ENCODE data around the gene INAFM2. TPM values are rescaled to one million over a fixed set of nuclear protein-coding genes. Genes with fewer than 3 reads are reported as not detected.

Gene INAFM2
- total RNA-seq, 5 donors from 2014 or later (not counting 1 experiment from before 2014, with no cell fraction given) = 5.5 to 10.9 (median 6.4) TPM

DNA sequence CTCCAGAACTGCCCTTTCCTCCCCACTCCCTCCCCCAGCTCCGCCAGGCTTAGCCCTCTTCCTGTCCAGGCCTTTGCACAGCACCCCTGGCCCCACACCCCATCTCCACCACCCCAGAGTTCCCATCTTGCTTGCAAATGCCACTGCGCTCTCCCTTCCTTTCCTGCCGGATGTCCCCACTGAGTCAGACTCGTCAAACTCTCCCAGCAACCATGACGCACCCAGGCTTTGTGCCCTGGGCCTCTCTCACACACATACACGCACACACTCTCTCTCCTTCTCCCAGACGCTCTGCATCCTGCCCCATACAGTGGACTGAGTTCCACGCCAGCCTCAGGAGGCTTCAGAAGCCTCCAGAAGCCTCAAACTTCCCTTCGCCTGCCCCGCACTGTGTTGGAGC, 20.0 kb downstream of the INAFM2 start:
- no peak overlapping the region for H3K4me3 Mint-ChIP-seq
- DNase-seq = no peak
- Histone ChIP-seq H3K9me3 (no peaks in the 10 kb centered on the region), H3K27ac (ENCODE audit: low read length) (no peak overlapping the region), H3K4me1 (ENCODE audit: control insufficient read depth in 1 of 2, extremely low read depth in 1 of 2, insufficient read depth in 2 of 2, low read length in 2 of 2) (peaks cover 0 to 7% of the 10 kb centered on the region in 2 experiments), H3K4me3 (ENCODE audit: control insufficient read depth in 1 of 2, extremely low read depth in 1 of 2, low read length in 1 of 2) (no peak overlapping the region), H3K27me3 (replicated peaks in 1 of 2; ENCODE audit: control insufficient read depth in 2 of 2, extremely low read depth in 1 of 2, insufficient read depth in 2 of 2, low read length in 1 of 2) (peaks cover 0 to 25% of the 10 kb centered on the region in 2 experiments), H3K36me3 (ENCODE audit: control insufficient read depth in 2 of 2, extremely low read depth in 1 of 2, insufficient read depth in 1 of 2, low read length in 1 of 2) (no peaks in the 10 kb centered on the region)
- H3K9me3 Mint-ChIP-seq = no peaks in the 10 kb centered on the region
- ChIA-PET POLR2A (no interaction called here), CTCF (interaction anchor here (0.9 to 2.8 kb wide), 3 partner anchors 77 to 79 kb away, joined by 4 to 14 read pairs (median 5); no protein-coding TSS in a partner anchor)
- no peaks in the 10 kb centered on the region for H3K36me3 Mint-ChIP-seq
- peaks cover 0 to 7% (median under 1%) of the 10 kb centered on the region in 3 donors for H3K4me1 Mint-ChIP-seq
- ATAC-seq (replicated peaks in 1 of 4) = no peak
- H3K27ac Mint-ChIP-seq = no peak overlapping the region
- 88% methylated on average over 6 of the region's 10 CpGs for WGBS (ENCODE audit: insufficient coverage)
- H3K27me3 Mint-ChIP-seq = no peaks in the 10 kb centered on the region

- Mint-ChIP-seq H3K4me3 (no peak overlapping the region), H3K9me3 (no peaks in the 10 kb centered on the region), H3K27me3 (no peaks in the 10 kb centered on the region), H3K36me3 (no peaks in the 10 kb centered on the region), H3K27ac (no peak overlapping the region), H3K4me1 (peaks cover 0 to 6% (median 0%) of the 10 kb centered on the region in 3 donors)
- DNase-seq (no peak), ATAC-seq (replicated peaks in 1 of 4) (peak in 2 of 4 experiments; percentile 9 to 48)
- ChIA-PET CTCF (interaction anchor here (0.6 to 2.8 kb wide), 10 partner anchors 10 to 79 kb away, joined by 3 to 14 read pairs (median 4); partner anchors contain the start of genes ANKRD63 (in 1 of the 2), DISP2 (in 1 of the 2) and PLCB2 (in 1 of the 2)), POLR2A (no interaction called here)
- 31% methylated on average over 4 of the region's 6 CpGs for WGBS (ENCODE audit: insufficient coverage)
- Histone ChIP-seq H3K9me3 (no peaks in the 10 kb centered on the region), H3K36me3 (ENCODE audit: control insufficient read depth in 2 of 2, extremely low read depth in 1 of 2, insufficient read depth in 1 of 2, low read length in 1 of 2) (no peaks in the 10 kb centered on the region), H3K4me3 (ENCODE audit: control insufficient read depth in 1 of 2, extremely low read depth in 1 of 2, low read length in 1 of 2) (no peak overlapping the region), H3K27ac (ENCODE audit: low read length) (no peak overlapping the region), H3K4me1 (ENCODE audit: control insufficient read depth in 1 of 2, extremely low read depth in 1 of 2, insufficient read depth in 2 of 2, low read length in 2 of 2) (peaks cover 0 to 7% of the 10 kb centered on the region in 2 experiments), H3K27me3 (replicated peaks in 1 of 2; ENCODE audit: control insufficient read depth in 2 of 2, extremely low read depth in 1 of 2, insufficient read depth in 2 of 2, low read length in 1 of 2) (peaks cover 0 to 18% of the 10 kb centered on the region in 2 experiments)
Observed at GRCh38 chr15:40344217-40344616, 20.7 kb downstream of the INAFM2 start.

DNA sequence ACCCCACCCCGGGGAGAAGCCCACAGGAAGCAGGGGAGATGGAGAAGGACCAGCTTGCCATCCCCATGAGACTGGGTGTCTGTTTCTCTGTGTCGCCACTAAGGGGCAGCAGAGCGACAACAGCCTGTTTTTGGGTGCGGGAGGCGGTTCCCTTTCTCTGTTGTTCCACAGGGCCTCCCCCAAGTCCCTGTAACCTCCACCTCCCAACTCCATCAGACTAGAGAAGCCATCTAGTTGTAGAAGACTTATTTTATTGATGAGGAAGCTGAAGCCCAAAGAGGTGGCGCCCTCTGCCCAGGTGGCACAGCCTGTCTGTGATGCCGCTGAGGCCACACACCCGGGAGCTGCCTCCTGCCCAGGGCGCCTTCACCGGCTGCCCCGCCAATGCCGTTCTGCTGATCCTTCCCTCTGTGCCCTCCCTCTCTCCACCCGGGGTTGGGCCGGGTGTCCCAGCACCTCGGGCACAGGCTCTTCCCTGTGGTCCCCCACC, 21.2 kb downstream of the INAFM2 start:
- 45% methylated on average over 10 of the region's 15 CpGs for WGBS (ENCODE audit: insufficient coverage)
- peaks cover 0 to 6% (median 0%) of the 10 kb centered on the region in 3 donors for H3K4me1 Mint-ChIP-seq
- H3K4me3 Mint-ChIP-seq = no peak overlapping the region
- H3K27ac Mint-ChIP-seq = no peak overlapping the region
- Histone ChIP-seq H3K4me3 (ENCODE audit: control insufficient read depth in 1 of 2, extremely low read depth in 1 of 2, low read length in 1 of 2) (no peak overlapping the region), H3K27me3 (replicated peaks in 1 of 2; ENCODE audit: control insufficient read depth in 2 of 2, extremely low read depth in 1 of 2, insufficient read depth in 2 of 2, low read length in 1 of 2) (peaks cover 0 to 18% of the 10 kb centered on the region in 2 experiments), H3K4me1 (ENCODE audit: control insufficient read depth in 1 of 2, extremely low read depth in 1 of 2, insufficient read depth in 2 of 2, low read length in 2 of 2) (peaks cover 0 to 7% of the 10 kb centered on the region in 2 experiments), H3K9me3 (no peaks in the 10 kb centered on the region), H3K36me3 (ENCODE audit: control insufficient read depth in 2 of 2, extremely low read depth in 1 of 2, insufficient read depth in 1 of 2, low read length in 1 of 2) (no peaks in the 10 kb centered on the region), H3K27ac (ENCODE audit: low read length) (no peak overlapping the region)
- DNase-seq = peak; percentile 40 to 78 (median 61)
- no peaks in the 10 kb centered on the region for H3K9me3 Mint-ChIP-seq
- no peaks in the 10 kb centered on the region for H3K27me3 Mint-ChIP-seq
- ChIA-PET CTCF (interaction anchor here (0.6 to 2.8 kb wide), 10 partner anchors 10 to 78 kb away, joined by 3 to 14 read pairs (median 4); partner anchors contain the start of genes ANKRD63 (in 1 of the 2), DISP2 (in 1 of the 2) and PLCB2 (in 1 of the 2)), POLR2A (no interaction called here)
- H3K36me3 Mint-ChIP-seq = no peaks in the 10 kb centered on the region
- ATAC-seq (replicated peaks in 1 of 4) = peak; percentile 80 to 90 (median 85)

- no peaks in the 10 kb centered on the region for H3K27me3 Mint-ChIP-seq
- Histone ChIP-seq H3K27ac (ENCODE audit: low read length) (no peak overlapping the region), H3K36me3 (ENCODE audit: control insufficient read depth in 2 of 2, extremely low read depth in 1 of 2, insufficient read depth in 1 of 2, low read length in 1 of 2) (no peaks in the 10 kb centered on the region), H3K4me1 (ENCODE audit: control insufficient read depth in 1 of 2, extremely low read depth in 1 of 2, insufficient read depth in 2 of 2, low read length in 2 of 2) (peaks cover 0 to 7% of the 10 kb centered on the region in 2 experiments), H3K9me3 (no peaks in the 10 kb centered on the region), H3K4me3 (ENCODE audit: control insufficient read depth in 1 of 2, extremely low read depth in 1 of 2, low read length in 1 of 2) (no peak overlapping the region), H3K27me3 (replicated peaks in 1 of 2; ENCODE audit: control insufficient read depth in 2 of 2, extremely low read depth in 1 of 2, insufficient read depth in 2 of 2, low read length in 1 of 2) (peaks cover 0 to 18% of the 10 kb centered on the region in 2 experiments)
- DNase-seq (no peak), ATAC-seq (replicated peaks in 1 of 4) (no peak)
- ChIA-PET POLR2A (no interaction called here), CTCF (interaction anchor here (0.6 to 2.8 kb wide), 7 partner anchors 10 to 78 kb away, joined by 3 to 14 read pairs (median 4); no protein-coding TSS in a partner anchor)
- 82% methylated on average over 5 of the region's 10 CpGs for WGBS (ENCODE audit: insufficient coverage)
- H3K27ac Mint-ChIP-seq = no peak overlapping the region
- peaks cover 0 to 6% (median 0%) of the 10 kb centered on the region in 3 donors for H3K4me1 Mint-ChIP-seq
- no peaks in the 10 kb centered on the region for H3K9me3 Mint-ChIP-seq
- H3K4me3 Mint-ChIP-seq = no peak overlapping the region
- H3K36me3 Mint-ChIP-seq = no peaks in the 10 kb centered on the region
Observed at GRCh38 chr15:40345225-40345866, 21.9 kb downstream of the INAFM2 start.

- Mint-ChIP-seq H3K4me1 (peaks cover 0 to 6% (median 0%) of the 10 kb centered on the region in 3 donors), H3K27ac (no peak overlapping the region)
Observed at GRCh38 chr15:40345867-40346578, 22.5 kb downstream of the INAFM2 start.

More at GRCh38 chr15:40345867-40346578, 22.5 kb downstream of the INAFM2 start:
- no peak overlapping the region for H3K4me3 ChIP-seq (ENCODE audit: control insufficient read depth in 1 of 2, extremely low read depth in 1 of 2, low read length in 1 of 2)
- DNase-seq (no peak), ATAC-seq (replicated peaks in 1 of 4) (no peak)
- no peaks in the 10 kb centered on the region for H3K27me3 Mint-ChIP-seq
- H3K27ac ChIP-seq (ENCODE audit: low read length) = no peak overlapping the region
- peaks cover 0 to 18% of the 10 kb centered on the region in 2 experiments for H3K27me3 ChIP-seq (replicated peaks in 1 of 2; ENCODE audit: control insufficient read depth in 2 of 2, extremely low read depth in 1 of 2, insufficient read depth in 2 of 2, low read length in 1 of 2)
- no peaks in the 10 kb centered on the region for H3K36me3 ChIP-seq (ENCODE audit: control insufficient read depth in 2 of 2, extremely low read depth in 1 of 2, insufficient read depth in 1 of 2, low read length in 1 of 2)
- no peaks in the 10 kb centered on the region for H3K9me3 Mint-ChIP-seq
- H3K9me3 ChIP-seq = no peaks in the 10 kb centered on the region
- no peak overlapping the region for H3K4me3 Mint-ChIP-seq
- H3K36me3 Mint-ChIP-seq = no peaks in the 10 kb centered on the region
- CTCF ChIA-PET = interaction anchor here in 1 of 2 donors (1.6 kb wide), 1 partner anchor 9 kb away, joined by 5 read pairs; no protein-coding TSS in a partner anchor
- POLR2A ChIA-PET = no interaction called here
- 92% methylated on average over 2 of the region's 6 CpGs for WGBS (ENCODE audit: insufficient coverage)
- peaks cover 0 to 7% of the 10 kb centered on the region in 2 experiments for H3K4me1 ChIP-seq (ENCODE audit: control insufficient read depth in 1 of 2, extremely low read depth in 1 of 2, insufficient read depth in 2 of 2, low read length in 2 of 2)

All from T-cell (primary cell).